Measurements from ENCODE around the gene PDE12. TPM values are rescaled to one million over a fixed set of nuclear protein-coding genes. Genes with fewer than 3 reads are reported as not detected.

The PDE12 gene
- total and polyA plus RNA-seq, 2 of the 13 experiments (the other 11 are each of a cell fraction or from before 2014, with no cell fraction given): 9.0 to 17.8 TPM

DNA sequence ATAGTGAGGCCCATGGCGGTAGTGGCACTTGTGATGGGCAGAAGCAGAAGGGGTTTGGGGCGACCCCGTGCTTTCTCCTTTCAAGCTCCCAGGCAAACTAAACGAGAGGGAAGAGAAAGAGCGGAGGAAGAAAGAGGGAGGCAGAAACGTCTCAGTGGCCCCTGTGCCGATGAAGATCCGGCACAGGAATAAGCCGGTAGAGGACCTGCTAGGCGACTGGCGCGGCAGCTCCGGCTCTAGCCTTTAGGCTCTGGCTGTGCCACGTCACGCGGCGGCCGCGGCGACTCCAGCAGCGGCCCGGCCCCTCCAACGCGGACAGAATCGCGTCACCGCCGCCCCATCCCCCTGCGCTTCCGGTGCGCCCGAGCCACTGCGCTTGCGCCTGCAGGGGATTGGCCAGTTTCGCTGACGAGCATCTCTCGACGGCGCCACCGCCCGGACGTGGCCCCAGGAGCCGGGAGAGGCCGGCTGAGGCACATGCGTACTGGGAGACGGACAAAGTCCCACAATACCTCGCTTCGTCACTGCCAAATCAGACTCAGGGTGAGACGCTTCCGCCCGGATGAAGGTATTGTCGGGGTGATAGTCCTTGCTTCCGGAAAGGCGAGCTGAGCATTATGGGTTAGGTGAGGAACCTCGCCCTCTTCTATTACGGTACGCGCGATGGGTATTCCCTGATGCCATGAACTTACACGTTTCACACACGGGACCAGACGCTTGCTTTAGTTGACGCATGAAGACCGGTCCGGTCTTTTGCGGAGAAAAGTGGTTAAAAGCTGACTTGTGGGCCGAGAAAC is 41.3 kb downstream of the PDE12 start, which contains the start of gene ARF4 (continued):
- TF ChIP-seq HNF1A (IDR thresholded peaks at IDR 0.05; ENCODE audit: low read depth) (peak; percentile 19), HNF1A (CRISPR knock-in tag; IDR thresholded peaks at IDR 0.05; ENCODE audit: borderline replicate concordance) (peak; percentile 40; the same call in 1 of the 2 replicates), GMEB1 (CRISPR knock-in tag; IDR thresholded peaks at IDR 0.05; ENCODE audit: borderline replicate concordance) (peak; percentile 96), MYC (CRISPR knock-in tag; IDR thresholded peaks at IDR 0.05; ENCODE audit: borderline replicate concordance) (peak; percentile 83), ELF4 (CRISPR knock-in tag; IDR thresholded peaks at IDR 0.05; ENCODE audit: borderline replicate concordance) (peak; percentile 88), CENPT (CRISPR knock-in tag; IDR thresholded peaks at IDR 0.05; ENCODE audit: low read depth) (no peak), ZNF441 (CRISPR knock-in tag; IDR thresholded peaks at IDR 0.05; ENCODE audit: borderline replicate concordance) (peak; percentile 59; the same call in 1 of the 2 replicates), AGO2 (optimal IDR thresholded peaks at IDR 0.05; ENCODE audit: low read depth, low read length) (peak; percentile 20), CREBL2 (CRISPR knock-in tag; IDR thresholded peaks at IDR 0.05; ENCODE audit: borderline replicate concordance) (0 out of 2 replicates have a peak, but pooled peaks have one; percentile 65)
- TF ChIP-seq, protein P1, sequence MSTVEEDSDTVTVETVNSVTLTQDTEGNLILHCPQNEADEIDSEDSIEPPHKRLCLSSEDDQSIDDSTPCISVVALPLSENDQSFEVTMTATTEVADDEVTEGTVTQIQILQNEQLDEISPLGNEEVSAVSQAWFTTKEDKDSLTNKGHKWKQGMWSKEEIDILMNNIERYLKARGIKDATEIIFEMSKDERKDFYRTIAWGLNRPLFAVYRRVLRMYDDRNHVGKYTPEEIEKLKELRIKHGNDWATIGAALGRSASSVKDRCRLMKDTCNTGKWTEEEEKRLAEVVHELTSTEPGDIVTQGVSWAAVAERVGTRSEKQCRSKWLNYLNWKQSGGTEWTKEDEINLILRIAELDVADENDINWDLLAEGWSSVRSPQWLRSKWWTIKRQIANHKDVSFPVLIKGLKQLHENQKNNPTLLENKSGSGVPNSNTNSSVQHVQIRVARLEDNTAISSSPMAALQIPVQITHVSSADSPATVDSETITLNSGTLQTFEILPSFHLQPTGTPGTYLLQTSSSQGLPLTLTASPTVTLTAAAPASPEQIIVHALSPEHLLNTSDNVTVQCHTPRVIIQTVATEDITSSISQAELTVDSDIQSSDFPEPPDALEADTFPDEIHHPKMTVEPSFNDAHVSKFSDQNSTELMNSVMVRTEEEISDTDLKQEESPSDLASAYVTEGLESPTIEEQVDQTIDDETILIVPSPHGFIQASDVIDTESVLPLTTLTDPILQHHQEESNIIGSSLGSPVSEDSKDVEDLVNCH (CRISPR knock-in tag; IDR thresholded peaks at IDR 0.05): no peak
- TF ChIP-seq, protein P2, sequence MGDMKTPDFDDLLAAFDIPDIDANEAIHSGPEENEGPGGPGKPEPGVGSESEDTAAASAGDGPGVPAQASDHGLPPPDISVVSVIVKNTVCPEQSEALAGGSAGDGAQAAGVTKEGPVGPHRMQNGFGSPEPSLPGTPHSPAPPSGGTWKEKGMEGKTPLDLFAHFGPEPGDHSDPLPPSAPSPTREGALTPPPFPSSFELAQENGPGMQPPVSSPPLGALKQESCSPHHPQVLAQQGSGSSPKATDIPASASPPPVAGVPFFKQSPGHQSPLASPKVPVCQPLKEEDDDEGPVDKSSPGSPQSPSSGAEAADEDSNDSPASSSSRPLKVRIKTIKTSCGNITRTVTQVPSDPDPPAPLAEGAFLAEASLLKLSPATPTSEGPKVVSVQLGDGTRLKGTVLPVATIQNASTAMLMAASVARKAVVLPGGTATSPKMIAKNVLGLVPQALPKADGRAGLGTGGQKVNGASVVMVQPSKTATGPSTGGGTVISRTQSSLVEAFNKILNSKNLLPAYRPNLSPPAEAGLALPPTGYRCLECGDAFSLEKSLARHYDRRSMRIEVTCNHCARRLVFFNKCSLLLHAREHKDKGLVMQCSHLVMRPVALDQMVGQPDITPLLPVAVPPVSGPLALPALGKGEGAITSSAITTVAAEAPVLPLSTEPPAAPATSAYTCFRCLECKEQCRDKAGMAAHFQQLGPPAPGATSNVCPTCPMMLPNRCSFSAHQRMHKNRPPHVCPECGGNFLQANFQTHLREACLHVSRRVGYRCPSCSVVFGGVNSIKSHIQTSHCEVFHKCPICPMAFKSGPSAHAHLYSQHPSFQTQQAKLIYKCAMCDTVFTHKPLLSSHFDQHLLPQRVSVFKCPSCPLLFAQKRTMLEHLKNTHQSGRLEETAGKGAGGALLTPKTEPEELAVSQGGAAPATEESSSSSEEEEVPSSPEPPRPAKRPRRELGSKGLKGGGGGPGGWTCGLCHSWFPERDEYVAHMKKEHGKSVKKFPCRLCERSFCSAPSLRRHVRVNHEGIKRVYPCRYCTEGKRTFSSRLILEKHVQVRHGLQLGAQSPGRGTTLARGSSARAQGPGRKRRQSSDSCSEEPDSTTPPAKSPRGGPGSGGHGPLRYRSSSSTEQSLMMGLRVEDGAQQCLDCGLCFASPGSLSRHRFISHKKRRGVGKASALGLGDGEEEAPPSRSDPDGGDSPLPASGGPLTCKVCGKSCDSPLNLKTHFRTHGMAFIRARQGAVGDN (CRISPR knock-in tag; IDR thresholded peaks at IDR 0.05): peak; percentile 93

All from HepG2 (cell line).